Heart right ventricle (tissue), 16 donors: ENCODE results near the gene FAM229A. TPM values are rescaled to one million over a fixed set of nuclear protein-coding genes. Genes with fewer than 3 reads are reported as not detected.

Source experiments
- ATAC-seq, 8 donors: fragments of 200-7000 bp; cut with Tn5 transposase; one replicate each; pipeline ENCODE4 v1.9.1; 2020; ENCODE audit warnings: mild to moderate bottlenecking in 8 of 8, moderate library complexity in 8 of 8, moderate number of reproducible peaks in 1 of 8
- DNase-seq, 2 donors: peaks; one replicate each; pipeline ENCODE4 v3.0.0-alpha.2; 2020
- H3K27ac ChIP-seq, 10 donors: fragments of 200-600 bp; sonication (generic) in 2 of 10; one replicate each; pipeline versions ENCODE4 v1.5.0 to v1.8.0; 2020 to 2022; ENCODE audit warnings: mild to moderate bottlenecking in 3 of 10
- H3K27me3 ChIP-seq, 7 donors: fragments of 200-600 bp; one replicate each; pipeline ENCODE4 v1.8.0; 2021 to 2022; ENCODE audit warnings: mild to moderate bottlenecking in 2 of 7
- H3K36me3 ChIP-seq, 9 donors: fragments of 200-600 bp; sonication (generic) in 1 of 9; one replicate each; pipeline versions ENCODE4 v1.5.0 to v1.8.0; 2020 to 2022; ENCODE audit warnings: mild to moderate bottlenecking in 2 of 9
- H3K4me1 ChIP-seq, 9 donors: fragments of 200-600 bp; sonication (generic) in 1 of 9; one replicate each; pipeline versions ENCODE4 v1.5.0 to v1.8.0; 2020 to 2022; ENCODE audit warnings: mild to moderate bottlenecking in 4 of 9
- H3K4me3 ChIP-seq, 10 donors: fragments of 200-600 bp; sonication (generic) in 2 of 10; one replicate each; pipeline versions ENCODE4 v1.5.0 to v1.8.0; 2020 to 2022; ENCODE audit warnings: mild to moderate bottlenecking in 7 of 10, moderate library complexity in 2 of 10
- H3K9me3 ChIP-seq, 11 donors: fragments of 200-600 bp in 10 of 11; sonication (generic) in 2 of 11; one replicate each; pipeline versions ENCODE4 v1.5.0 to v1.8.0; 2013 to 2022; ENCODE audit warnings: mild to moderate bottlenecking in 2 of 11, control low read depth in 1 of 11, moderate library complexity in 1 of 11
- WGBS, 2 donors: extraction: QIAGEN DNeasy Blood & Tissue Kit; methylation state at CpG; one replicate each; pipeline ENCODE4 v1.1.7; 2013; ENCODE audit warnings: inconsistent platforms in 1 of 2; 5-methylcytosine and 5-hydroxymethylcytosine counted together
- intact Hi-C, 10 donors: fragments of 100-400 bp; cut with DNase I; formaldehyde crosslinking; loops; one replicate each; pipeline versions ENCODE4 v1.11.1 to v1.14.2; 2022
- long read RNA-seq, 3 donors: library from polyadenylated mRNA; unstranded; transcript quantifications; one replicate each; pipeline ENCODE4 v2.0.0, GENCODE V29; 2020 to 2021
- polyA plus RNA-seq, 2 donors: library from polyadenylated mRNA; stranded (reverse); fragments of 200-250 nt; gene quantifications; one replicate each; pipeline ENCODE4 v1.2.3, GENCODE V29; 2013
- total RNA-seq, 10 donors: library from RNA; stranded (reverse); fragmentation: NEBNext Ultra II Directional in 3 of 10; extraction: Animal tissue kit (Norgen Biotek cat#: 25700) in 3 of 10; gene quantifications; one replicate each; pipeline versions ENCODE4 v1.2.1 to v1.2.4, GENCODE V29; 2021 to 2023
- TF ChIP-seq, protein P1 (sequence below), 9 donors: fragments of 200-600 bp; sonication (generic) in 2 of 9; IDR thresholded peaks; one replicate each; pipeline versions ENCODE4 v1.5.0 to v1.8.0; 2021 to 2022; ENCODE audit warnings: antibody characterized with exemption in 9 of 9, mild to moderate bottlenecking in 5 of 9, moderate library complexity in 1 of 9
- donor health status: Arrhythmogenic right ventricular cardiomyopathy.
- donor health status: ischemic (EF 13 %, LVEDD 7.1; RV severe dilation, severe dysfunction).
- donor health status: healthy with polysubstance abuse.
- donor health status: DM: no; HTN: yes; CAD: no.
- donor health status: DM: no; HTN: no; CAD: no.
- donor health status: ischemic (EF 25% LVEDD 6.9; RV normal size, moderate dysfunction).
- donor health status: ischemic (EF 25% LVEDD 5.7; RV mildly dilated, moderate dysfunction).
- donor health status: healthy.
- donor health status: DM: yes; HTN: yes; CAD: no.
- donor health status: Ischemic cardiomyopathy.
- donor health status: ischemic (EF 35%, LVEDD 5.7; RV mildly dilated, moderate dysfunction).
- donor health status: nonischemic (EF 11% LVEDD 7.7; RV severe dilation, severe dysfunction).
- donor health status: DM: yes; HTN: yes; CAD: no.
- donor health status: PGD.
- donor health status: ischemic (EF 29% LVEDD 5.4; RV normal size, mild dysfunction).
- donor health status: nonischemic (EF 23%, LVEDD 6.1; RV moderate dilation, normal function).

The FAM229A gene, protein sequence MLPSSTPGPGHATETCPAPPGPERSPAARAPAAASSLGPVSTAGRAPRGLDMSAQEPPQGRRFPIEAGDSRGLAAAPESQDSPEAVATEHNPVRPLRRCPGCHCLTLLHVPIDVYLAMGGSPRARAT
- total RNA-seq (1 to 10 TPM in 9 of 10 donors, under 1 TPM in 1; 0.93 to 5.2 (median 2.2) TPM), polyA plus RNA-seq (10 to 100 TPM in 1 of 2 donors, 1 to 10 TPM in 1; 2.8 to 13.4 TPM)
- long read RNA-seq, donor 1, partial matches to known transcripts, result 0 of 3 reads
- long read RNA-seq, donor 1, other reads (novel, unspliced or antisense), result 1 of 3 reads
- long read RNA-seq, donor 2, partial matches to known transcripts, result 0 of 2 reads
- long read RNA-seq, donor 2, other reads (novel, unspliced or antisense), result 1 of 2 reads
- long read RNA-seq, donor 3, result 0 reads

DNA sequence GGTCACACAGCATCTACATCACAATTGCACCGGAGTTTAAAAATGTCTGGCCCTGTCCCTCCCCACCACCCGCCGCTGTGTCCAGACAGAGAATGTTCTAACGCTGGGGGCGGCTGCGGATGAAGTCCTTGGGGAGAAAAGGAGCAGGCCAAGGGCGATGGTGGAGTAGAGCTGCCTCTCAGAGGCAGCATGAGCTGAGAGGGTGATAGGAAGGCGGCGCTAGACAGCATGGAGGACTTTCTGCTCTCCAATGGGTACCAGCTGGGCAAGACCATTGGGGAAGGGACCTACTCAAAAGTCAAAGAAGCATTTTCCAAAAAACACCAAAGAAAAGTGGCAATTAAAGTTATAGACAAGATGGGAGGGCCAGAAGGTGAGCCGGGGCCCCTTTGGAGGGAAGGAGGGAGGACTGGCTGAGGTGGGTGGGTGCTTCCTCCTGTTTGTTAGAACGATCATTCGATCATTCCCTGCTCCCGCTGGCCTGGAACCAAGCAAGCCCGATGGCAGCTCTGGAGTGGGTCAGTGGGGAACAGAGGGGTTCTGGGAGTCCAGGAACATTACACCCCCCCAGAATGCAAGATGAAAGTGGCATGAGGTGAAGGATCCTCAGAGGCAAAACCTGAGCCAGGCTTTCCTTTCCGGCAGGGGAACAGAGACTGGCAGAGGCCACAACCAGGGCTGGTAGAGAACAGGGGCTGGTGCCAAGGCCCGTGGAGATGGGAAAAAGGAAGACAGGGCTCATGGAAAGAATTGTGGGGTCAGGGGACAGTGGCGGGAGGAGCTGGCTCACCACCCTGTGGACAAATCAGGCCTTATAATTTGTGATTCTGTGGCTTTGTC lies at the start of gene FAM229A, which contains the start of gene TSSK3:
TSS of gene FAM229A (minus strand) at position 12 of the 840 bp plus-strand sequence. CDS start 394 bp downstream, outside the sequence.
TSS of gene TSSK3 (plus strand) at position 66 of the 840 bp plus-strand sequence. CDS start at position 229, 163 bp downstream.
- TF ChIP-seq, protein P1, sequence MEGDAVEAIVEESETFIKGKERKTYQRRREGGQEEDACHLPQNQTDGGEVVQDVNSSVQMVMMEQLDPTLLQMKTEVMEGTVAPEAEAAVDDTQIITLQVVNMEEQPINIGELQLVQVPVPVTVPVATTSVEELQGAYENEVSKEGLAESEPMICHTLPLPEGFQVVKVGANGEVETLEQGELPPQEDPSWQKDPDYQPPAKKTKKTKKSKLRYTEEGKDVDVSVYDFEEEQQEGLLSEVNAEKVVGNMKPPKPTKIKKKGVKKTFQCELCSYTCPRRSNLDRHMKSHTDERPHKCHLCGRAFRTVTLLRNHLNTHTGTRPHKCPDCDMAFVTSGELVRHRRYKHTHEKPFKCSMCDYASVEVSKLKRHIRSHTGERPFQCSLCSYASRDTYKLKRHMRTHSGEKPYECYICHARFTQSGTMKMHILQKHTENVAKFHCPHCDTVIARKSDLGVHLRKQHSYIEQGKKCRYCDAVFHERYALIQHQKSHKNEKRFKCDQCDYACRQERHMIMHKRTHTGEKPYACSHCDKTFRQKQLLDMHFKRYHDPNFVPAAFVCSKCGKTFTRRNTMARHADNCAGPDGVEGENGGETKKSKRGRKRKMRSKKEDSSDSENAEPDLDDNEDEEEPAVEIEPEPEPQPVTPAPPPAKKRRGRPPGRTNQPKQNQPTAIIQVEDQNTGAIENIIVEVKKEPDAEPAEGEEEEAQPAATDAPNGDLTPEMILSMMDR (IDR thresholded peaks at IDR 0.05), result no peak
- intact Hi-C loops, result no loop called here
- DNase-seq (no peak), ATAC-seq (peak; percentile 6 to 46 (median 18))
- WGBS, 2 donors, result 51% methylated on average over 17 of the region's 17 CpGs
- H3K4me3 ChIP-seq, result peak within 1 kb of the TSS; percentile 4 to 54 (median 48)
- H3K36me3 ChIP-seq, result peaks cover 0 to 52% (median 23%) of the 10 kb centered on the region in 9 donors
- peaks cover 0 to 18% (median 0%) of the 10 kb centered on the region in 7 donors for H3K27me3 ChIP-seq
- H3K27ac ChIP-seq, result peak within 1 kb of the TSS in 7 of 10 donors; percentile 12 to 67 (median 56)
- no peaks in the 10 kb centered on the region for H3K9me3 ChIP-seq
- H3K4me1 ChIP-seq, result peaks cover 7 to 19% (median 16%) of the 10 kb centered on the region in 9 donors

DNA sequence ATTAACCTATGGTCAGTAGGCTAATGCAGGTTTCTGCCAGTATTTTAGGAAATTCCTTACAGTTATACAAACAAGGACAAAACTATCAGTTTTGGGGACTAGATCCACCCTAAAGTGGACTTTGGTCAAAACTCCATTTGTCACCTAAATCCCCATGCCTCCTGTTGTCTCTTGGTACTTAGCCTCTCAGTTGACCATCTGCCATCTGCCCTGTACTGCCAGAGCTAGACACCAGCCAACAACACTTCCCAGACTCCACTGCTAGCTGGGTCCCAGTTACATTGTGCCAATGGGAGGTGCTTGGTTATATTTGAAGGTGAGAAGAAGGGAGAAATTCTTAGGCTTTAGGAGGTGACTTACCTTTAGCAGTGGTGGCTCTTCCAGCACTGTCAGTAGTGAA lies 49.0 kb upstream of the FAM229A start:
- peaks cover 0 to 3% (median 0%) of the 10 kb centered on the region in 9 donors for H3K4me1 ChIP-seq
- TF ChIP-seq, protein P1 (IDR thresholded peaks at IDR 0.05), result no peak
- no peaks in the 10 kb centered on the region for H3K36me3 ChIP-seq
- DNase-seq (no peak), ATAC-seq (no peak)
- H3K9me3 ChIP-seq, result peaks cover 0 to 18% (median 0%) of the 10 kb centered on the region in 11 donors
- H3K27ac ChIP-seq, result no peak overlapping the region
- H3K27me3 ChIP-seq, result no peaks in the 10 kb centered on the region
- H3K4me3 ChIP-seq, result no peak overlapping the region
- intact Hi-C loops, result no loop called here

DNA sequence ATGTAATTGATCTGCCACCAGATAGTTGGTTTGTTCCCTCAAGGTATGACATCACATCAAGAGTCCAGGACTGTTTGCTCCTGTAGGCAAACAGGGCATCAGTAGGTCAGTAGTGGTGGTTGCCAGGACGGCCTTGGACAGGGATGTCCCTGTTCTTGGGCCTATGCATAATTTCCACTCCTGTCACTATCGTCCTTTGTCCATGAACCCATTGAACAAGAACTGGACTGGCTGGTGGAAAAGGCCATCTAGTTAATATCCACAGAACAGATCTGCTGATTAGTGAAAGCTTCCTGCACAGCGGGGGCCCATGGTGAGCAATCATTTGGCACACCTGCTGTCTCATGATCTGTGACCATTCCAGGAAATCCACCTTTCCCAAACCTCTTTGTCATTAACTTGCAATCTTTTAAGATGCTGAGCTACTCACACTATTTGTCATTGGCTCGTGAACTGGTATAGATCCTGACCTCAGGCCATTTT lies 44.4 kb upstream of the FAM229A start:
- ATAC-seq, result no peak
- no peaks in the 10 kb centered on the region for H3K36me3 ChIP-seq
- WGBS, 2 donors, result 88 to 89% methylated on average over 4 of the region's 4 CpGs
- intact Hi-C loops, result loop anchor here in 1 of 10 donors (10.0 kb wide), 1 partner anchor 368 kb away; no protein-coding TSS in a partner anchor
- no peaks in the 10 kb centered on the region for H3K27me3 ChIP-seq
- DNase-seq, result no peak
- no peaks in the 10 kb centered on the region for H3K9me3 ChIP-seq
- no peak overlapping the region for H3K27ac ChIP-seq
- H3K4me1 ChIP-seq, result no peaks in the 10 kb centered on the region
- TF ChIP-seq, protein P1 (IDR thresholded peaks at IDR 0.05), result no peak
- H3K4me3 ChIP-seq, result no peak overlapping the region
